ENCODE data around the gene AGAP4.
"Not testable (repeated sequence)": the region's sequence is repeated elsewhere in the genome, so short reads cannot be mapped to it uniquely, and the experiment has no call there.

Gene AGAP4

GRCh38 chr10:45817912-45818311, 29.4 kb downstream of the AGAP4 start:
- Histone ChIP-seq H3K4me1 (ENCODE audit: insufficient read depth, low read length) (no peaks in the 10 kb centered on the region), H3K36me3 (ENCODE audit: insufficient read depth, low read length) (no peaks in the 10 kb centered on the region), H3K4me3 (ENCODE audit: low read length) (no peak overlapping the region), H3K9ac (ENCODE audit: low read depth, low read length) (no peak overlapping the region), H3K9me3 (ENCODE audit: insufficient read depth, low read depth, low read length) (no peaks in the 10 kb centered on the region), H3K27ac (ENCODE audit: low read depth, low read length) (no peak overlapping the region), H3K27me3 (ENCODE audit: insufficient read depth, low read length) (no peaks in the 10 kb centered on the region)
- WGBS: 90% methylated on average over 3 of the region's 3 CpGs

- H3K36me3 ChIP-seq (ENCODE audit: insufficient read depth, low read length): no peaks in the 10 kb centered on the region
- no peaks in the 10 kb centered on the region for H3K27me3 ChIP-seq (ENCODE audit: insufficient read depth, low read length)
- H3K9ac ChIP-seq (ENCODE audit: low read depth, low read length): no peak overlapping the region
- H3K4me1 ChIP-seq (ENCODE audit: insufficient read depth, low read length): no peaks in the 10 kb centered on the region
- no peak overlapping the region for H3K4me3 ChIP-seq (ENCODE audit: low read length)
- no peak overlapping the region for H3K27ac ChIP-seq (ENCODE audit: low read depth, low read length)
- H3K9me3 ChIP-seq (ENCODE audit: insufficient read depth, low read depth, low read length): no peaks in the 10 kb centered on the region
- WGBS: 89% methylated on average over 7 of the region's 7 CpGs
Observed at GRCh38 chr10:45817130-45817859, 30.0 kb downstream of the AGAP4 start.

DNA sequence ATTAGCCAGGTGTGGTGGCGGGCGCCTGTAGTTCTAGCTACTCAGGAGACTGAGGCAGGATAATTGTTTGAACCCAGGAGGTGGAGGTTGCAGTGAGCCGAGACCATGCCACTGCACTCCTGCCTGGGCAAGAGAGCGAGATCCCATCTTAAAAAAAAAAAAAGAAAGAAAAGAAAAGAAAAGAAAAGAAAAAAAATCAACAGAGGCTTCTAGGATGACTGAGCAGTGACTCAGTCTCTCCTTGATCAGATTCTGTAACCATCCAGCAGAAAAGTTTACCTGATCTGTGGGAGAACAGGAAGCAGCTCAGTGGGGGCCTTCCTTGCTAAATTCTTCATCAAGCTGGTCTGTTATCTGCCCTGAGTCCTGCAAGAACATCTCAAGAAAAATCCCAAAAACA, 33.2 kb downstream of the AGAP4 start:
- H3K27ac ChIP-seq (ENCODE audit: low read depth, low read length); H3K36me3 ChIP-seq (ENCODE audit: insufficient read depth, low read length): not testable (repeated sequence)
- WGBS: 90% methylated on average over 4 of the region's 4 CpGs

DNA sequence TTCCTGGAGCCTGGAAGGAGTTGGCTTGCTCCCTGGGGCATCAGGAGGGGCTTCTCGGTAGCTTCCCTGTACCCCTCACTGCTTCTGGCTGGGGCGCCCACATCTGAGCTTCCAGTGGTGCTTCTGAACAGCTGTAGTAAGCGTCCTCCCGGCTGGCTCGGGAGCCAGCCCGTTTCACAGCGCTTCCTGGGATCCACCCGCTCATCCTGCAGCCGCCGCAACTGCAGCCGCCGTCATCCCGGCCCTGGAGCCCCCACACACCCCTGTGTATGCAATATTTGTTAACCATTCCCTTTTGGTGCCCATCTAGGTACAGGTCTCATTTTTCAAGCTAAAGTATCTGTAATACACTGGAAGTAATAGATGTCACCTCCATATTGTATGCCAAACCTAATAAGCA, 34.3 kb downstream of the AGAP4 start:
- H3K27ac ChIP-seq (ENCODE audit: low read depth, low read length); H3K4me1 ChIP-seq (ENCODE audit: insufficient read depth, low read length); H3K9me3 ChIP-seq (ENCODE audit: insufficient read depth, low read depth, low read length); H3K9ac ChIP-seq (ENCODE audit: low read depth, low read length); H3K4me3 ChIP-seq (ENCODE audit: low read length); H3K27me3 ChIP-seq (ENCODE audit: insufficient read depth, low read length); H3K36me3 ChIP-seq (ENCODE audit: insufficient read depth, low read length): not testable (repeated sequence)
- WGBS: 87% methylated on average over 13 of the region's 13 CpGs

More for the DNA sequence above, 33.2 kb downstream of the AGAP4 start:
- H3K27me3 ChIP-seq (ENCODE audit: insufficient read depth, low read length); H3K4me1 ChIP-seq (ENCODE audit: insufficient read depth, low read length); H3K4me3 ChIP-seq (ENCODE audit: low read length); H3K9ac ChIP-seq (ENCODE audit: low read depth, low read length); H3K9me3 ChIP-seq (ENCODE audit: insufficient read depth, low read depth, low read length): not testable (repeated sequence)

DNA sequence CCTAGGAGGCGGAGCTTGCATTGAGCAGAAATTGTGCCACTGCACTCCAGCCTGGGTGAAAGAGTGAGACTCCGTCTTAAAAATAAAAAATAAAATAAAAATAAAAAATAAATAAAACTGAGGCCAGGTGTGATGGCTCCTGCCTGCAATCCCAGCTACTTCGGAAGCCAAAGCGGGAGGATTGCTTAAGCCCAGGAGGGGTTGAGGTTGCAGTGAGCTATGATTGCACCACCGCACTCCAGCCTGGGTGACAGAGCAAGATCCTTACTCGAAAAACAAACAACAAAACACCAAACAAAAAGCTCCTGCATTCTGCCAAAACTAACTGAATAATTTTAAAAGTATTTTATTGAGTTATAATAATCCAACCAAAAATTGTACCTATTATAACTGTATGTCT, 36.2 kb downstream of the AGAP4 start:
- H3K27me3 ChIP-seq (ENCODE audit: insufficient read depth, low read length): no peaks in the 10 kb centered on the region
- 0 out of 2 replicates have a peak, but pooled peaks cover 3% of the 10 kb centered on the region for H3K4me1 ChIP-seq (ENCODE audit: insufficient read depth, low read length)
- no peaks in the 10 kb centered on the region for H3K9me3 ChIP-seq (ENCODE audit: insufficient read depth, low read depth, low read length)
- WGBS: 98% methylated on average over 3 of the region's 6 CpGs
- no peak overlapping the region for H3K4me3 ChIP-seq (ENCODE audit: low read length)
- H3K9ac ChIP-seq (ENCODE audit: low read depth, low read length): no peak overlapping the region
- H3K27ac ChIP-seq (ENCODE audit: low read depth, low read length): no peak overlapping the region
- no peaks in the 10 kb centered on the region for H3K36me3 ChIP-seq (ENCODE audit: insufficient read depth, low read length)

DNA sequence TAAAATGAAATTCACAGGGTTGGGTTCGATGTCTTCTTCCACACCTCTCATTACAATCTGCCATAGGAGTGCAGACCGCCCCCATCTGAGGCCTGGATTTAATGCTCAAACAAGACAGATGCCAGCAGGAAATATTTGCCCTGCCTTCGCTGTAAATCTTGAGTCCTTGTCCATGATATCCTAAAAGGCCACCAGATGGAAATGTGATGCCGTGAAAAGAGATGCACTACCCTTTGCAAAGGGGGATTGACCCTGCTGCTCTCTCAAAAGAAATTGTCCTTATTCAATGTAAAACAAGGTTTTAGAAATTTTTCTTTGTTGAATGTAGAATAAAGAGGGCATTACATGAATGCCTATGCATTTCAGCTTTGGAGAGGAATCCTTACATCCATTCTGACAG, 37.5 kb downstream of the AGAP4 start:
- no peak overlapping the region for H3K9ac ChIP-seq (ENCODE audit: low read depth, low read length)
- H3K27ac ChIP-seq (ENCODE audit: low read depth, low read length): no peak overlapping the region
- H3K36me3 ChIP-seq (ENCODE audit: insufficient read depth, low read length): no peaks in the 10 kb centered on the region
- H3K4me3 ChIP-seq (ENCODE audit: low read length): no peak overlapping the region
- no peaks in the 10 kb centered on the region for H3K27me3 ChIP-seq (ENCODE audit: insufficient read depth, low read length)
- 91% methylated on average over 4 of the region's 4 CpGs for WGBS
- no peaks in the 10 kb centered on the region for H3K9me3 ChIP-seq (ENCODE audit: insufficient read depth, low read depth, low read length)
- H3K4me1 ChIP-seq (ENCODE audit: insufficient read depth, low read length): 0 out of 2 replicates have a peak, but pooled peaks cover 3% of the 10 kb centered on the region

DNA sequence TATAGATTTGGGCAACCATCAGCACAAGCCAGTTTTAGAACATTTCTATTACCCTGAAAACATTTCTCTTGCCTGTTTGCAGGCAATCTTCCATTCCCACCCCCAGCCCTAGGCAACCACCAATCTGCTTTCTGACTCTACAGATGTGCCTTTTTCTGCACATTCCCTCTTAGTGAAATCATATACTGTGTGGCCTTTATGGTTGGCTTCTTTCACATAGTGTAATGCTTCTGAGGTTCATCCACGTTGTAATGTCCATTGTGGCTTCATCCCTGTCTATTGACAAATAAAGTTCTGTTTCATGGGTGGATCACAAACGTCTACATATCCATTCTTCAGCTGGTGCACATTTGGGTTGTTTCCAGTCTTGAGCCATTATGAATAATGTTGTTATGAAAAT, 42.3 kb downstream of the AGAP4 start:
- not testable (repeated sequence) for H3K9ac ChIP-seq (ENCODE audit: low read depth, low read length); H3K27ac ChIP-seq (ENCODE audit: low read depth, low read length); H3K27me3 ChIP-seq (ENCODE audit: insufficient read depth, low read length); H3K36me3 ChIP-seq (ENCODE audit: insufficient read depth, low read length); H3K4me1 ChIP-seq (ENCODE audit: insufficient read depth, low read length); H3K9me3 ChIP-seq (ENCODE audit: insufficient read depth, low read depth, low read length); H3K4me3 ChIP-seq (ENCODE audit: low read length)
- 82% methylated on average over 2 of the region's 2 CpGs for WGBS

DNA sequence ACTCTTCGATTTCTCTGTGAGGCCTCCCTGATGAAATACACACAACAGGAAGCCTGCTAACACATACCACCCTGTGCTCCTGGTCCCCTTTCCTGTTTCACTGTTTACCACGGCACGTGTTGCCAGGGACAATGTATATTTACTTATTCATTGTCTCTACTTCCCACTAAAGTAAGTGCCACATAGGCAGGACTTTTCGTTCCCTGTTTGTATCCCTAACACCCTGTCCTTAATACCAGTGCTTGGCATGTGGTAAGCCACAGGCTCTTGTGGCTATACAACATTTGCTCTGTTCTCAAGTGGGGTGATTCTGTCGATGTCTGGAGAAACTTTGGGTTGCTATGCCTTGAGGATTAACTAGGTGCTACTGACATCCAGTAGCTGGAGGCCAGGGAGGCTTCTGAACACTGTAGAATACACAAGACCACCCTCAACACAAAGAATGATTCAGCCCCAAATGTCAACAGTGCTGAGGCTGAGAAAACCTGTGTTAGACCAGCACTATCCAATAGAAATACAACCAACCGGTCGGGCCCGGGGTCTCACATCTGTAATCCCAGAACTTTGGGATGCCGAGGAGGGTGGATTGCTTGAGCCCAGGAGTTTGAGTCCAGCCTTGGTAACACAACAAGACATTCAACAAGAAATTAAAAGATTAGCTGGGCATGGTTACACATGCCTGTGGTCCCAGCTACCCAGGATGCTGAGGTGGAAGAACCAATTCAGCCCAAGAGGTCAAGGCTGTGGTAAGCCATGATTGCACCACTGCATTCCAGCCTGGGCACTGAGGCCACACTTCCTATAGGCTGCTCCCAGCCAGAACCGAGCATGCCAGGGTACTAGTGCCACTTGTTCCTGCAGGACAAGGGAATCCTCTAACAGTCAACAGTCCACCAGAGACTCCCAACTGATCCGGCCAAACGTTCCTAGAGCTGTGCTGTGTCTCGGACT, 44.0 kb downstream of the AGAP4 start:
- H3K27ac ChIP-seq (ENCODE audit: low read depth, low read length); H3K9ac ChIP-seq (ENCODE audit: low read depth, low read length); H3K4me3 ChIP-seq (ENCODE audit: low read length); H3K9me3 ChIP-seq (ENCODE audit: insufficient read depth, low read depth, low read length); H3K27me3 ChIP-seq (ENCODE audit: insufficient read depth, low read length); H3K4me1 ChIP-seq (ENCODE audit: insufficient read depth, low read length); H3K36me3 ChIP-seq (ENCODE audit: insufficient read depth, low read length): not testable (repeated sequence)
- WGBS: 93% methylated on average over 13 of the region's 13 CpGs

- H3K4me1 ChIP-seq (ENCODE audit: insufficient read depth, low read length); H3K9ac ChIP-seq (ENCODE audit: low read depth, low read length); H3K27ac ChIP-seq (ENCODE audit: low read depth, low read length); H3K4me3 ChIP-seq (ENCODE audit: low read length); H3K27me3 ChIP-seq (ENCODE audit: insufficient read depth, low read length); H3K36me3 ChIP-seq (ENCODE audit: insufficient read depth, low read length); H3K9me3 ChIP-seq (ENCODE audit: insufficient read depth, low read depth, low read length): not testable (repeated sequence)
- 67% methylated on average over 2 of the region's 2 CpGs for WGBS
Observed at GRCh38 chr10:45794761-45795160, 52.5 kb downstream of the AGAP4 start.

DNA sequence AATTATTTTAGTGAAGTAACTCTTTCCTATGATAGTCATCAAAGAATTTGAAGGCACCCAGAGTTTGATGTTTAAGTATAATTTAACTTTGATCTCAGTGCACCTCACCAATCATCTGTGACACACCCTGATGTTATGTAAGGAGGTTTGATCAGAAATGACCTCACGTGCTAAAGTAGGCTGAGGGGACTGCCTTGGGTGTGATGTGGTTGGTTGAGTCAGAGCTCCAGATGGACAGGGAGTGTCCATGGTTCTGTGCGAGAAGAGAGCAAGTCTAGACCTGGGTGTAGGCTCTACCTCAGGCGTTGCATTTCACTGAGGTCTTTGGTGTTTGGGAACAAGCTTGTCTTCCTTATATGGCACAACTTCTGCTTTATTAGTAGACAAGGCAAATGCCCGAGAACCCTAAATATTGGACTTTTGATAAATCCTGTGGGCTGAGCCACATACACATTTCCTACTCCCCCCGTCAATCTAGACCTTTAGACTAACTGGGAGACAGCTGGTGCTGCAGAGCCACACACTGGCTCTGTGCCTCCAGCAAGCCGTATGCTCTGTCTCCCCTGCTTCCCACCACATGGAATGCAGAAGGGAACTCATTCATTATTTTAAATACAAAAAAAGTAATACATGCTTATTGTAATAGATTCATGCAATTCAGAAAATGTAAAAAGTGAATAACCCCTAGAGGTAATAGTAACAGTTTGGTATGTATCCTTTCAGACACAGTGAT, 56.4 kb downstream of the AGAP4 start:
- not testable (repeated sequence) for H3K9me3 ChIP-seq (ENCODE audit: insufficient read depth, low read depth, low read length); H3K27ac ChIP-seq (ENCODE audit: low read depth, low read length); H3K4me1 ChIP-seq (ENCODE audit: insufficient read depth, low read length); H3K9ac ChIP-seq (ENCODE audit: low read depth, low read length); H3K27me3 ChIP-seq (ENCODE audit: insufficient read depth, low read length); H3K4me3 ChIP-seq (ENCODE audit: low read length)
- WGBS: 97% methylated on average over 3 of the region's 6 CpGs
- H3K36me3 ChIP-seq (ENCODE audit: insufficient read depth, low read length): peaks cover 14% of the 10 kb centered on the region

GRCh38 chr10:45789991-45790390, 57.3 kb downstream of the AGAP4 start:
- WGBS: 93% methylated on average over 7 of the region's 8 CpGs
- peaks cover 18% of the 10 kb centered on the region for H3K36me3 ChIP-seq (ENCODE audit: insufficient read depth, low read length)
- H3K4me1 ChIP-seq (ENCODE audit: insufficient read depth, low read length); H3K4me3 ChIP-seq (ENCODE audit: low read length); H3K27me3 ChIP-seq (ENCODE audit: insufficient read depth, low read length); H3K9me3 ChIP-seq (ENCODE audit: insufficient read depth, low read depth, low read length); H3K27ac ChIP-seq (ENCODE audit: low read depth, low read length); H3K9ac ChIP-seq (ENCODE audit: low read depth, low read length): not testable (repeated sequence)

Data from HUES64 (cell line).